T1000 (cell line): ENCODE data around the gene HDGFL3.

ENCODE experiments used
- DNase-seq: peaks from one replicate; lab custom pipeline; 2025; ENCODE audit warnings: mixed read lengths; lab: John Stamatoyannopoulos, UW

The HDGFL3 gene

DNA sequence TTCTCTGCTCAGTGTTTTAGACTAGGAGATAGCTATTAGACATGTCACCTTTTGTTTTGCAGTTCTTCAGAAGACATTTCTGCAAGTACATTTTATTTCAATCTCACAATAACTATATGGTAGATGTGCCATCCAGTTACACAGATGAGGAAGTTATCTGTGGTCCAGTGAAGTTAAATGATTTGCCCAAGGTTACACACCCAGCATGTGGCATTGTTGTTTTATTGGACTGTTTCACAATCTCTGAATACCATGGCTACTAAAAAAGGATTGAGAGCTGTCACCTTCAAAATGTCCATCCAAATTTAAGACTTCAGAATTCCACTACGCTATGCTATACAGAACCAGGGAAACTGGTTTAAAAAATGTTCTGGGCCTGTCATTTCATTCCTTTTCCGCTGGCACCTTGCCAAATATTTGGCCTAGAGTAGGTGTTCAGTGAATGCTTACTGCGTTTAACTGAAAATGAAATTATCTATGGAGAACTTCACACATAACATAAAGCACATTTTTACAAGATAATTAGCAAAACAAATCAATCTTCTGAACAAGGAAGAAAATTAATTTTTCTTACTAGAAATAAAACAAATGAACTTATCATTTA lies 80.0 kb downstream of the HDGFL3 start:
- DNase-seq: no peak

GRCh38 chr15:83123529-83123928 lies 84.1 kb downstream of the HDGFL3 start:
- DNase-seq: no peak

- DNase-seq: no peak
These were observed 87.5 kb downstream of the HDGFL3 start for GRCh38 chr15:83119968-83120581.

DNA sequence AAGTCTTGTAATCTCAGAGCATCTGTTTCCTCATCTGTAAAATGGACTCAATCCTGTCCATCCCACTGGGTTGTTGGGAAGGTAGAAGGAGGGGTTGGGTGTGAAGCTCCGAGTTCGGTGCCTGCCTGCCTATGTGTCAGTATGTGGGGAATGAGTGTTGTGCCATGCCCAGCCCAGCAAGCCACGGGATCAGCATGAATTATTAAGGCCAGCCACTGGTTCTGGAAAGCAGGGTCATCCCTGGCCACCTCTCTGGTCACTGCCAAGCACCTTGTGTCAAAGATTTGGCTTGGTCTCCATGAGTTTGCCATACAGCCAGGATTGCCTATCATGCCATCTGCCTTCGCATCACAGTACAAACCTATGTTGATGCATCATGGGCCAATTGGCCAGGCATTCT lies 88.7 kb downstream of the HDGFL3 start:
- no peak for DNase-seq

DNA sequence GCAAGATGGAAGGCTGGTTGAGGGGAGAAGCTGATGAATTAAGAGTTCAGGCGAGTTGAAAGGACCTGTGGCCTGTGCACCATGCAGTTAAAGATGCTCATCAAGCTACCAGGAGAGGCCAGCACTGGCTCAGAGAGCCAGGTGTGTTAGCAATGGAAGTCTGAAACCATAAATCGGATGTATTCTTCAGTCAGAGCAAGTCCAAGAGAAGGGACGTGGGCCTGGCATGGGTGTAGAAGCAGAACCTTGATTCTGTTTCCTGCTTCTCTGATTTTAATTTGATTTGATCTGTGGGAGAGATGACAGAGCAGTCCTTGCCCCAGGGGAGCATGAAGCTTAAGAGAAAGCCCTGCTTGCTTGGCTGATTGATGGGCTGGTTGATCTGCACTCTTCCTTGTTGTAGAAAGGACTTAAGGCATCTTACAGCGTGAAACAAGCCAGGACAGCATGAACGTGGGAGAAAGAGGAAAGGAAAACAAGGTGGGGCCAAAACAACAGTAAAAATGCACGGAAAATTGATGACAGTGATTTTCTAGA lies 89.3 kb downstream of the HDGFL3 start:
- DNase-seq: no peak

- DNase-seq: no peak
These were observed 91.6 kb downstream of the HDGFL3 start for GRCh38 chr15:83115831-83116565.

- no peak for DNase-seq
These were observed 92.2 kb downstream of the HDGFL3 start for GRCh38 chr15:83115410-83115809.

GRCh38 chr15:83114856-83115255 lies 92.8 kb downstream of the HDGFL3 start:
- no peak for DNase-seq

- DNase-seq: no peak
These were observed 93.5 kb downstream of the HDGFL3 start for GRCh38 chr15:83113881-83114674.

DNA sequence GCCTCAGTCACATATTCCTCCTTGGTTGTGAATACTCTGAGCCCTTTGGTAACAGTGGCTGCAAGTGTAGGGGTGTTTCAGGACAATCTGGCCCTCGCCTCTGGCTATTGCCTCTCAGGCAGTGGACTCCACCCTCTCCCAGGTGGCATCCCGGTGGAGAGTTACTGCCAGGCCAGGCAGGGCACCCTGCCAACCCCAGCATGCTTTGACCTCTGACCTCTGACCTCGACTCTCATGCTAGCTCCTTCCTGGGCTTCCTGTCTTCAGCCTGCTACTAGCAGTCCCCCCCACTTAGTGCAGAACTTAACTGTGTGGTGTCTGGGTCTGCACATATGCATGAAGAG lies 94.7 kb downstream of the HDGFL3 start:
- no peak for DNase-seq

DNA sequence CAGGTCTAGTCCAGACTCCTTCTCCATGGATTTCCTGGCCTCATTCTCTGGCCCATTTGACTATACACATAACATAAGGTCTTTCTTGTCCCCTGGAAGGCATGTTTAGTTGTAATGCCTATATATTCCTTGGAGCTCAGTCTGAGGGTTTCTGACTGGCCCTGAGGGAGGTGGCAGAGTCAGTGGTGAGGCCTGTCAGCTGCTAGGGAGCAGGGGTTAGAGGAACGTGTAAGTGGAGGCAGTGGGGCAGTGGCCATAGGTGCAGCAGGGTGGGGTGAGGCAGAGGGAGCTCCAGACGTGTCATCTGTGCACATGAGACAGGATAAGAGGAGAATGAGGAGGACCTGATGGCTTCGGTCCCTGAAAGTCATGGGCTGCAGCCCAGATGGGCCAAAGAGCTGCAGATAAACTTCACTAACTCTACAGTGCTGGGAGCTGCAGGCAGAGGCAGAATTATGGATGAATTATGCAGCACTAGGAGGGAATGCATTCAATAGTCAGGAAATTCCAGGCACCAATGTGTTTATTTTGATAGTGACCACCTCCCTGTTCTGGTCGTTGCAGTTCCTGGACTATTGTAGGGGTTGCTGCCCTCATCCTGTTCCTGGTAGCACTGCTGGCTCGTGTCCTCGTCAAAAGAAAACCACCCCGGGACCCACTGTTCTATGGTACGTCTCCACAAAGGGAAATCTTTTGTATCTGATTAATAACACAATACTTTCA lies 95.2 kb downstream of the HDGFL3 start:
- no peak for DNase-seq

GRCh38 chr15:83111149-83111548 lies 96.5 kb downstream of the HDGFL3 start:
- DNase-seq: no peak

DNA sequence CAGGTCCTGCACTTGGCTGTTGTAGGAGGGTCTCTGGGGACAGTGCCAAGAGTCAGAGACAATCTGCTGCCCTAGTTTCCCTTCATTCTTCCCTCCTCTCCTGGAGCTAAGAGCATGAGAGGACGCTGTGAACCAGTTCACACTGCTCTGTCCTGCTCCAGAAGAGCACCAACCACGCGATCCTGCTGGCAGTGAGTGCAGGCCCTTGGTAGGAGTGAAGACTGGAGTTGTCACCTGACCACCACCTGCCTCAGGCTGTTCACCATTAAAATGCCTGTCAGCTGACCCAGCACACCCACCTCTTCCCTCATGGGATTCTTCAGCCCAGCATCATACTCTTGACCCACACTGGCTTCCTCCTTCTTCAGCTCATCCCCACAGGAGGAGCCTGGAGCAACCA lies 97.2 kb downstream of the HDGFL3 start:
- DNase-seq: no peak

GRCh38 chr15:83109532-83109931 lies 98.1 kb downstream of the HDGFL3 start:
- DNase-seq: no peak

- DNase-seq: no peak
These were observed 99.1 kb downstream of the HDGFL3 start for GRCh38 chr15:83108266-83109219.

DNA sequence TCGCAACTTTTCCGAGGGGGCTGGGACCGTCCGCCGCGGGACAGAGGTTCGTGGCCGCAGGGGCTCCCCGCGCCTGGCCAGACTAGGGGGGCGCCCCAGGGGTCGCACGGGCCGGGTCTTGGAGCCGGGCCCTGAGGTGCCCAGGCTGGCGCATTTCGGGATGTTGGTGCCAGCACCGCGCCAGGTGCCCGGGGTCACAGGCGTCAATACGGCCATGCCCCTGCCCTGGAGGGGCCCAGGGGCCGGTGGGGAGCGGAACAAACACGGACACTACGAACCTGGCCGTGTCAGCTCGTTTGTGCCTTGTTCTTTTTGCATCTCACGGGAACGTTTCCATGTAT lies 99.8 kb downstream of the HDGFL3 start:
- no peak for DNase-seq

DNA sequence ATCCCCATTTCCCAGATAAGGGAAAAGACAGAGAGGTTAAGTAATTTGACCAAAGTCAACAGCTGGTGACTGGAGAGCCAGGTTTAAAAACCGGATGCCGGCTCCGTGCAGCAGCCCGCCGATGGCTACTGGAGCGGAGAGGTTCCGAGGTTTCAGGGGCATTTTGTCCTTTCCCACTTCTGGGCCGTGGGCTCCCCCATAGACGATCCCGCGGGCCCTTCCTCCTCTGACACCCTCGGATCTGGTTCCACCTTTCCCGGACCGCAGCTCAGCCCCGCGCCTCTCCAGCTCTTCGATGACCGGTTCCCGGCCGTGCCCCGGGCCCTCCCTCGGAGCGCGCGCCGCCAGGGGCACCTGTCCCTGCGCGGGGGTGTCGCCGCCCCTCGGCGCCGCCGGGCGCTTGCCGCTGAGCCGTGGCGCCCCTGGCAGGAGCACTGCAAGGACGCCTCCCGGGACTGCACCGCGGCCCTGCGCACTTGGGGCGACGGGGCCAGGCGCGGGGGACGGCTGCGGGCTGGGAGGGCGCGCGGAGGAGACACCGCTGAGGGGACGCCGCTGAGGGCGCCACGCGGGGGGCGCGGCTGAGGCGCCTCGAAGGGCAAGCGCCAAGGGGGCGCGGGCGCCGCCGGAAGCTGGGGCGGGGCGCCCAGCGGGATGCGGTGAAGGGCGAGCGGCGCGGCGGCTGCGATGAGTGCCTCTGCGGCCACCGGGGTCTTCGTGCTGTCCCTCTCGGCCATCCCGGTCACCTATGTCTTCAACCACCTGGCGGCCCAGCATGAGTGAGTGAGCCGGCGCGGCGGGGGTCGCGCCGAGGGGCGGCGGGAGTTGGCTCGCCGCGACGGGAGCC lies 100.4 kb downstream of the HDGFL3 start, which contains the start of gene TM6SF1:
TSS of gene TM6SF1 (plus strand) at position 652 of the 847 bp plus-strand sequence. CDS start at position 688, 36 bp downstream.
- DNase-seq: no peak

GRCh38 chr15:83105440-83105839 lies 102.2 kb downstream of the HDGFL3 start:
- no peak for DNase-seq

DNA sequence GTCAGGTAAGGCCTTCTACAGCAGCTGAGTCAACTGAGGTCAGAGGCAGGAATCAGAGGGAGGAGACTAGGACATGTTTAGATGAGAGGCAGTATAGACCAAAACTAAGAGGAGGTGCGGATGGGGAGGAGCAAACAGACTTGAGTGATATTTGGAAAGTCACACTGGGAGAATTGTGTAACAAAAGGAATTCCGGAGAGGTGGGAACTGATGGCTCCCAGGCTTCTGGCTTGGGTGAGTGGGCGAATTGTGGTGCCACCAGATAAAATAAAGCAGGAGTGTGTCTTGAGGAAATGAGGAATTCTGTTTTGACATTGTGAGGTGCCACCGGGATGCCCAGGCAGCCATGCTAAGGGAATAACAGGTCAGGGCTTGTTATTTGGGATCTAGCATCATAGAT lies 103.5 kb downstream of the HDGFL3 start:
- DNase-seq: no peak

DNA sequence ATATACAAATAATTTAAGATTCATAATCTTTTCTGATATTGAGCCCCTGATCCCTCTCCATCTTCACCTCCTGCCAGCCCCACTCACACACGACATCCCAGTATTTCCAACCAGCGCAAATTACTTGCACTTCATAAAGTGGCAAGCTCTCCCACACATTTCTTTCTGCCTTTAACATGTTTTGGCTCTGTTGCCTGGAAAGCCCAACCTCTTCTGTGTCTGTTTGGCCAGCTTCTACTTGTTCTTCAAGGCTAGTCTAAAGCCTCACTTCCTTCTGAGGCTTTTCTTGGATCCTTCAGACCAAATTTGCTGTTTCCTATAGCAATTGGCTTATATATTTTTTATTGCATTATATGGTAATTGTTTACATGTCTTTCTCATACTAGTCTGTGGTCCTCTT lies 105.3 kb downstream of the HDGFL3 start:
- DNase-seq: no peak
